GM23338 (cell line): ENCODE measurements around the gene LRRC18. TPM values are rescaled to one million over a fixed set of nuclear protein-coding genes. Genes with fewer than 3 reads are reported as not detected.

Experiments used
- ATAC-seq: fragments of 200-7000 bp; cut with Tn5 transposase; 3 replicates; pipeline ENCODE4 v1.9.1; 2020
- DNase-seq: peaks from one replicate; pipeline ENCODE4 v3.0.0-alpha.2; 2015; ENCODE audit warnings: low spot score
- H2AFZ ChIP-seq: fragments of 200-600 bp; sonication (generic); 2 replicates; pipeline ENCODE4 v1.8.0; 2016; ENCODE audit warnings: antibody characterized with exemption, mild to moderate bottlenecking, moderate library complexity
- H3F3A ChIP-seq: fragments of 200-600 bp; sonication (generic); replicated peaks from 2 replicates; pipeline ENCODE4 v1.8.0; 2017; ENCODE audit warnings: antibody characterized with exemption, mixed run types, low read depth
- H3K27ac ChIP-seq: fragments of 200-600 bp; sonication (generic); 2 replicates; pipeline ENCODE4 v1.6.1; 2016; ENCODE audit warnings: low read depth
- H3K27me3 ChIP-seq: fragments of 200-600 bp; sonication (generic); 2 replicates; pipeline ENCODE4 v1.8.0; 2016; ENCODE audit warnings: mild to moderate bottlenecking, mixed run types, moderate library complexity; ENCODE audit not compliant: insufficient read depth
- H3K36me3 ChIP-seq: fragments of 200-600 bp; sonication (generic); 2 replicates; pipeline ENCODE4 v1.8.0; 2016; ENCODE audit warnings: mild to moderate bottlenecking; ENCODE audit not compliant: insufficient read depth
- H3K4me1 ChIP-seq: fragments of 200-600 bp; sonication (generic); 2 replicates; pipeline ENCODE4 v1.8.0; 2016; ENCODE audit warnings: mild to moderate bottlenecking, moderate library complexity; ENCODE audit not compliant: insufficient read depth
- H3K4me2 ChIP-seq: fragments of 200-600 bp; sonication (generic); 2 replicates; pipeline ENCODE4 v1.7.1; 2017; ENCODE audit warnings: mixed run types
- H3K4me3 ChIP-seq: fragments of 200-600 bp; sonication (generic); 2 replicates; pipeline ENCODE4 v1.6.1; 2016; ENCODE audit warnings: mixed run types
- H3K79me2 ChIP-seq: fragments of 200-600 bp; sonication (generic); replicated peaks from 2 replicates; pipeline ENCODE4 v1.8.0; 2017; ENCODE audit warnings: mild to moderate bottlenecking; ENCODE audit not compliant: insufficient read depth
- H3K9me2 ChIP-seq: fragments of 200-600 bp; sonication (generic); 2 replicates; pipeline ENCODE4 v1.8.0; 2017; ENCODE audit not compliant: insufficient read depth
- H4K20me1 ChIP-seq: fragments of 200-600 bp; sonication (generic); replicated peaks from 2 replicates; pipeline ENCODE4 v1.8.0; 2017; ENCODE audit warnings: mild to moderate bottlenecking; ENCODE audit not compliant: insufficient read depth
- H3K27ac Mint-ChIP-seq: 2 replicates; pipeline ENCODE4 v1.8.0; 2020; ENCODE audit warnings: inconsistent platforms, mild to moderate bottlenecking, moderate library complexity, mixed read lengths
- H3K27me3 Mint-ChIP-seq: 3 replicates; pipeline ENCODE4 v1.8.0; 2022; ENCODE audit warnings: low read depth, mild to moderate bottlenecking, moderate library complexity, mixed read lengths, inconsistent platforms; ENCODE audit not compliant: insufficient read depth, poor library complexity
- H3K36me3 Mint-ChIP-seq: 3 replicates; pipeline ENCODE4 v1.8.0; 2021; ENCODE audit warnings: low read depth, mild to moderate bottlenecking, inconsistent platforms, moderate library complexity, mixed read lengths
- H3K4me1 Mint-ChIP-seq: 3 replicates; pipeline ENCODE4 v1.8.0; 2020; ENCODE audit warnings: mild to moderate bottlenecking, inconsistent platforms, mixed read lengths
- H3K4me3 Mint-ChIP-seq: 3 replicates; pipeline ENCODE4 v1.8.0; 2021; ENCODE audit warnings: moderate library complexity, mild to moderate bottlenecking, inconsistent platforms, mixed read lengths
- H3K9me3 Mint-ChIP-seq: 3 replicates; pipeline ENCODE4 v1.8.0; 2020; ENCODE audit warnings: moderate library complexity, mild to moderate bottlenecking, inconsistent platforms, mixed read lengths
- CREB1 ChIP-seq: fragments of 250-450 bp; sonication (Bioruptor Pico); IDR thresholded peaks from 2 replicates; pipeline ENCODE4 v1.5.0; 2020; ENCODE audit warnings: low read depth, mild to moderate bottlenecking, moderate library complexity
- EZH2 ChIP-seq: fragments of 200-600 bp; sonication (generic); IDR thresholded peaks from one replicate; pipeline ENCODE4 v1.8.0; 2017; ENCODE audit warnings: antibody characterized with exemption, mild to moderate bottlenecking, low read depth; ENCODE audit not compliant: unreplicated experiment
- JUNB ChIP-seq: IDR thresholded peaks from one replicate; pipeline ENCODE4 v1.6.1; 2016; ENCODE audit warnings: antibody characterized with exemption; ENCODE audit not compliant: unreplicated experiment
- NANOG ChIP-seq: IDR thresholded peaks from 2 replicates; pipeline ENCODE4 v1.6.1; 2016; ENCODE audit warnings: antibody characterized with exemption, borderline replicate concordance
- POLR2AphosphoS5 ChIP-seq: IDR thresholded peaks from 2 replicates; pipeline ENCODE4 v1.6.1; 2016; ENCODE audit warnings: antibody characterized with exemption, low read depth
- STAT1 ChIP-seq: IDR thresholded peaks from one replicate; pipeline ENCODE4 v1.6.1; 2016; ENCODE audit warnings: antibody characterized with exemption; ENCODE audit not compliant: unreplicated experiment
- ZNF114 ChIP-seq: fragments of 250-450 bp; sonication (Bioruptor Pico); IDR thresholded peaks from 2 replicates; pipeline ENCODE4 v1.5.0; 2020; ENCODE audit warnings: mild to moderate bottlenecking, moderate library complexity
- microRNA-seq: library from miRNA; unstranded; fragments of <30 nt; microRNA quantifications from one replicate; pipeline ENCODE4, GENCODE V29; 2017
- polyA plus RNA-seq: library from polyadenylated mRNA; unstranded; fragments of >200 nt; fragmentation: Nextera tagmentation; extraction: Ambion mirVana; gene quantifications from 2 replicates; pipeline ENCODE4 v1.2.1, GENCODE V29; 2016
- small RNA-seq: library from RNA; depleted of rRNA; stranded (forward); fragments of <200 nt; gene quantifications from one replicate; pipeline ENCODE3, GENCODE V24; 2014; ENCODE audit warnings: low replicate concordance
- total RNA-seq: library from RNA; depleted of rRNA; stranded (reverse); fragments of >200 nt; shearing (Covaris generic); gene quantifications from 2 replicates; pipeline ENCODE4 v1.2.3, GENCODE V29; 2014; rRNA removed
- TF ChIP-seq, protein P1 (sequence below): IDR thresholded peaks from 2 replicates; pipeline ENCODE4 v1.6.1; 2016; ENCODE audit warnings: antibody characterized with exemption
- TF ChIP-seq, protein P2 (sequence below): fragments of 250-450 bp; sonication (Bioruptor Pico); IDR thresholded peaks from 2 replicates; pipeline ENCODE4 v1.5.0; 2020; ENCODE audit warnings: mild to moderate bottlenecking, moderate library complexity

Gene LRRC18
- total and polyA plus RNA-seq, 2 experiments from 2014 or later = not detected

DNA sequence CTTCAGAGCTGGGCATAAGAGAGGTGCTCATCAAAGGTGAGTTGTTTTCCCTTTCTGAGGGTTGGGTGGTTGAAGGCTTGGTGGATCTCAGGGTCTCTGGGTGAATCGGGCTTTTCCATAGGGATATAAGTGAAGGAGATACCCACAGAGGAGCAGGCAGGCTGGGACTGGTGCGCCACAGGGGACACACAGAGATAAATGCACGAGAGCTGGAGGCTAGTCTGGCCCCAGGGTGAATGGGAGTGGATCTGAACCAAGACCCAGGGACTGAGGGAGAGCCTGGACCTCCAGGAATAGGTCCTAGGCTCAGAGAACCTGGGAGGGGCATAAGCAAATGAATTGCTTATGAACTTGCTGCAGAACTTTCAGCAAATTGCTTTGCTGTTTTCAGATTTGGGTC is 61.5 kb downstream of the LRRC18 start (continued):
- TF ChIP-seq, protein P1, sequence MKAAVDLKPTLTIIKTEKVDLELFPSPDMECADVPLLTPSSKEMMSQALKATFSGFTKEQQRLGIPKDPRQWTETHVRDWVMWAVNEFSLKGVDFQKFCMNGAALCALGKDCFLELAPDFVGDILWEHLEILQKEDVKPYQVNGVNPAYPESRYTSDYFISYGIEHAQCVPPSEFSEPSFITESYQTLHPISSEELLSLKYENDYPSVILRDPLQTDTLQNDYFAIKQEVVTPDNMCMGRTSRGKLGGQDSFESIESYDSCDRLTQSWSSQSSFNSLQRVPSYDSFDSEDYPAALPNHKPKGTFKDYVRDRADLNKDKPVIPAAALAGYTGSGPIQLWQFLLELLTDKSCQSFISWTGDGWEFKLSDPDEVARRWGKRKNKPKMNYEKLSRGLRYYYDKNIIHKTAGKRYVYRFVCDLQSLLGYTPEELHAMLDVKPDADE = no peak

DNA sequence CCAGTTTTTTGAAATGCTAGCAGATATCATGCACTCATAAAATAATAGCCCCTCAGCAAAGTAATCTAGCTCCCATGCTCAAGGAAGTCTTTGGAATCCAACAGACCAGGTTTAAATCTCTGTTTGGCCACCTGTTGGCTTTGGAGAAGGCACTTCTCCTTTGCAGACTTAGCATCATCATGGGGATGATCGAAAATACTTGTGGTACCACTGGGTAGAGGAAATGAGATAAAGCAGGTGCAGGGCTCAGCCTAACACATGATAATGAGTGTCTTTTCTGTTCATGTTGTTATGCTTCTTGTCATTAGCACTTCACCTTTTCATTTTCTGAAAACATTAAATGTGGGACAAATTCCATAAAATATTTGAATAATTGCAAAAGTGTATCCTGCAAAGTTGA is 67.4 kb downstream of the LRRC18 start:
- no peaks in the 10 kb centered on the region for H3K27me3 Mint-ChIP-seq
- no peak overlapping the region for H3K27ac Mint-ChIP-seq
- Histone ChIP-seq H3K36me3 (no peaks in the 10 kb centered on the region), H3K27me3 (no peaks in the 10 kb centered on the region), H3K9me2 (no peaks in the 10 kb centered on the region), H3F3A (no peaks in the 10 kb centered on the region), H4K20me1 (no peaks in the 10 kb centered on the region), H3K27ac (no peak overlapping the region), H3K79me2 (no peaks in the 10 kb centered on the region), H3K4me1 (no peaks in the 10 kb centered on the region), H3K4me3 (no peak overlapping the region), H3K4me2 (no peak overlapping the region), H2AFZ (no peak overlapping the region)
- H3K4me1 Mint-ChIP-seq = no peaks in the 10 kb centered on the region
- no peaks in the 10 kb centered on the region for H3K36me3 Mint-ChIP-seq
- TF ChIP-seq POLR2AphosphoS5 = no peak
- TF ChIP-seq, protein P1 = no peak
- TF ChIP-seq JUNB = no peak
- no peak for TF ChIP-seq ZNF114 (CRISPR knock-in tag)
- no peak for TF ChIP-seq CREB1
- TF ChIP-seq EZH2 = no peak
- TF ChIP-seq, protein P2, sequence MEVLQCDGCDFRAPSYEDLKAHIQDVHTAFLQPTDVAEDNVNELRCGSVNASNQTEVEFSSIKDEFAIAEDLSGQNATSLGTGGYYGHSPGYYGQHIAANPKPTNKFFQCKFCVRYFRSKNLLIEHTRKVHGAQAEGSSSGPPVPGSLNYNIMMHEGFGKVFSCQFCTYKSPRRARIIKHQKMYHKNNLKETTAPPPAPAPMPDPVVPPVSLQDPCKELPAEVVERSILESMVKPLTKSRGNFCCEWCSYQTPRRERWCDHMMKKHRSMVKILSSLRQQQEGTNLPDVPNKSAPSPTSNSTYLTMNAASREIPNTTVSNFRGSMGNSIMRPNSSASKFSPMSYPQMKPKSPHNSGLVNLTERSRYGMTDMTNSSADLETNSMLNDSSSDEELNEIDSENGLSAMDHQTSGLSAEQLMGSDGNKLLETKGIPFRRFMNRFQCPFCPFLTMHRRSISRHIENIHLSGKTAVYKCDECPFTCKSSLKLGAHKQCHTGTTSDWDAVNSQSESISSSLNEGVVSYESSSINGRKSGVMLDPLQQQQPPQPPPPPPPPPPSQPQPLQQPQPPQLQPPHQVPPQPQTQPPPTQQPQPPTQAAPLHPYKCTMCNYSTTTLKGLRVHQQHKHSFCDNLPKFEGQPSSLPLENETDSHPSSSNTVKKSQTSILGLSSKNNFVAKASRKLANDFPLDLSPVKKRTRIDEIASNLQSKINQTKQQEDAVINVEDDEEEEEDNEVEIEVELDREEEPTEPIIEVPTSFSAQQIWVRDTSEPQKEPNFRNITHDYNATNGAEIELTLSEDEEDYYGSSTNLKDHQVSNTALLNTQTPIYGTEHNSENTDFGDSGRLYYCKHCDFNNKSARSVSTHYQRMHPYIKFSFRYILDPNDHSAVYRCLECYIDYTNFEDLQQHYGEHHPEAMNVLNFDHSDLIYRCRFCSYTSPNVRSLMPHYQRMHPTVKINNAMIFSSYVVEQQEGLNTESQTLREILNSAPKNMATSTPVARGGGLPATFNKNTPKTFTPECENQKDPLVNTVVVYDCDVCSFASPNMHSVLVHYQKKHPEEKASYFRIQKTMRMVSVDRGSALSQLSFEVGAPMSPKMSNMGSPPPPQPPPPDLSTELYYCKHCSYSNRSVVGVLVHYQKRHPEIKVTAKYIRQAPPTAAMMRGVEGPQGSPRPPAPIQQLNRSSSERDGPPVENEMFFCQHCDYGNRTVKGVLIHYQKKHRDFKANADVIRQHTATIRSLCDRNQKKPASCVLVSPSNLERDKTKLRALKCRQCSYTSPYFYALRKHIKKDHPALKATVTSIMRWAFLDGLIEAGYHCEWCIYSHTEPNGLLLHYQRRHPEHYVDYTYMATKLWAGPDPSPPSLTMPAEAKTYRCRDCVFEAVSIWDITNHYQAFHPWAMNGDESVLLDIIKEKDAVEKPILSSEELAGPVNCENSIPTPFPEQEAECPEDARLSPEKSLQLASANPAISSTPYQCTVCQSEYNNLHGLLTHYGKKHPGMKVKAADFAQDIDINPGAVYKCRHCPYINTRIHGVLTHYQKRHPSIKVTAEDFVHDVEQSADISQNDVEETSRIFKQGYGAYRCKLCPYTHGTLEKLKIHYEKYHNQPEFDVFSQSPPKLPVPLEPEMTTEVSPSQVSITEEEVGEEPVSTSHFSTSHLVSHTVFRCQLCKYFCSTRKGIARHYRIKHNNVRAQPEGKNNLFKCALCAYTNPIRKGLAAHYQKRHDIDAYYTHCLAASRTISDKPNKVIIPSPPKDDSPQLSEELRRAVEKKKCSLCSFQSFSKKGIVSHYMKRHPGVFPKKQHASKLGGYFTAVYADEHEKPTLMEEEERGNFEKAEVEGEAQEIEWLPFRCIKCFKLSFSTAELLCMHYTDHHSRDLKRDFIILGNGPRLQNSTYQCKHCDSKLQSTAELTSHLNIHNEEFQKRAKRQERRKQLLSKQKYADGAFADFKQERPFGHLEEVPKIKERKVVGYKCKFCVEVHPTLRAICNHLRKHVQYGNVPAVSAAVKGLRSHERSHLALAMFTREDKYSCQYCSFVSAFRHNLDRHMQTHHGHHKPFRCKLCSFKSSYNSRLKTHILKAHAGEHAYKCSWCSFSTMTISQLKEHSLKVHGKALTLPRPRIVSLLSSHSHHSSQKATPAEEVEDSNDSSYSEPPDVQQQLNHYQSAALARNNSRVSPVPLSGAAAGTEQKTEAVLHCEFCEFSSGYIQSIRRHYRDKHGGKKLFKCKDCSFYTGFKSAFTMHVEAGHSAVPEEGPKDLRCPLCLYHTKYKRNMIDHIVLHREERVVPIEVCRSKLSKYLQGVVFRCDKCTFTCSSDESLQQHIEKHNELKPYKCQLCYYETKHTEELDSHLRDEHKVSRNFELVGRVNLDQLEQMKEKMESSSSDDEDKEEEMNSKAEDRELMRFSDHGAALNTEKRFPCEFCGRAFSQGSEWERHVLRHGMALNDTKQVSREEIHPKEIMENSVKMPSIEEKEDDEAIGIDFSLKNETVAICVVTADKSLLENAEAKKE = no peak
- TF ChIP-seq STAT1 = no peak
- TF ChIP-seq NANOG = no peak
- H3K9me3 Mint-ChIP-seq = no peaks in the 10 kb centered on the region
- H3K4me3 Mint-ChIP-seq = no peak overlapping the region
- no peak for DNase-seq
- ATAC-seq = no peak

Small RNAs within 50 kb of the gene (microRNA-seq; reads per million reads assigned to microRNA genes)
- not detected for gene MIR4294

Small RNAs within 50 kb of the gene (small RNA-seq; reads per million reads assigned to genes)
- gene MIR4294 = not detected

Other genes with a start within 250 kb of the LRRC18 start
- 0.23 and 0.66 TPM in 2 replicates for gene VSTM4, start 175.7 kb upstream of the LRRC18 start, total RNA-seq
- gene VSTM4, start 175.7 kb upstream of the LRRC18 start, polyA plus RNA-seq = 0.21 and 0.56 TPM in 2 replicates
- gene FAM170B, start 194.2 kb upstream of the LRRC18 start, total RNA-seq = not detected in 2 replicates
- not detected in 2 replicates for gene FAM170B, start 194.2 kb upstream of the LRRC18 start, polyA plus RNA-seq
- gene TMEM273, start 248.6 kb upstream of the LRRC18 start, total RNA-seq = not detected in 2 replicates
- not detected in 2 replicates for gene TMEM273, start 248.6 kb upstream of the LRRC18 start, polyA plus RNA-seq